NCI-H1417 treated with DMSO at 0.1 percent for 48 hours (cell line): Measurements from ENCODE around the gene PRSS38.

Experiments used
- DNase-seq: peaks from one replicate; lab custom pipeline; 2025; lab: John Stamatoyannopoulos, UW

Gene PRSS38

DNA sequence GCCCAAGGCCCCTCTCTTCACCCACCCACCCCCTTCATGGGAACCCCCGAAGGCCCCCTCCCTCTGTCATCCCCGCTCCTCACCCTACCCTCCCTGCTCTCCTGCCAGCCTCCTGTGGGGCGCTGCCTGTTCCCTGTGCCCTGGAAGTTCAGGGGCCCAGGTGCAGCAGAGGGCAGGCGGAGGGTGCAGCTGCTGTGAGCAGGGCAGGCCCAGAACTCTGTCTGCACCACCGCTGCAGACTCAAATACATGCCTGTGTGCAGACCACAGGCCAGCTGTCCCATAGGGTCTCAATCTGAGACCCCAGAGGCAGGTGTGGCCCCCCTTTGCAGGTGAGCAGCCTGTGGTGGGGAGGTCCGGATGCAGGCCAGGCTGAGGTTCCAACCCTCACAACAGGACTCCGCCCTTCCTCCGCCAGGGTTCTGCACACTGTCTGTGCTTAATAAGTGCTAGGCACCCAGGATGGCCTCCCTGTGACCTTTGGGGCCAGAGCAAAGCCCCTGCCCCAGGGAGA, 69.7 kb downstream of the PRSS38 start:
- DNase-seq = no peak

DNA sequence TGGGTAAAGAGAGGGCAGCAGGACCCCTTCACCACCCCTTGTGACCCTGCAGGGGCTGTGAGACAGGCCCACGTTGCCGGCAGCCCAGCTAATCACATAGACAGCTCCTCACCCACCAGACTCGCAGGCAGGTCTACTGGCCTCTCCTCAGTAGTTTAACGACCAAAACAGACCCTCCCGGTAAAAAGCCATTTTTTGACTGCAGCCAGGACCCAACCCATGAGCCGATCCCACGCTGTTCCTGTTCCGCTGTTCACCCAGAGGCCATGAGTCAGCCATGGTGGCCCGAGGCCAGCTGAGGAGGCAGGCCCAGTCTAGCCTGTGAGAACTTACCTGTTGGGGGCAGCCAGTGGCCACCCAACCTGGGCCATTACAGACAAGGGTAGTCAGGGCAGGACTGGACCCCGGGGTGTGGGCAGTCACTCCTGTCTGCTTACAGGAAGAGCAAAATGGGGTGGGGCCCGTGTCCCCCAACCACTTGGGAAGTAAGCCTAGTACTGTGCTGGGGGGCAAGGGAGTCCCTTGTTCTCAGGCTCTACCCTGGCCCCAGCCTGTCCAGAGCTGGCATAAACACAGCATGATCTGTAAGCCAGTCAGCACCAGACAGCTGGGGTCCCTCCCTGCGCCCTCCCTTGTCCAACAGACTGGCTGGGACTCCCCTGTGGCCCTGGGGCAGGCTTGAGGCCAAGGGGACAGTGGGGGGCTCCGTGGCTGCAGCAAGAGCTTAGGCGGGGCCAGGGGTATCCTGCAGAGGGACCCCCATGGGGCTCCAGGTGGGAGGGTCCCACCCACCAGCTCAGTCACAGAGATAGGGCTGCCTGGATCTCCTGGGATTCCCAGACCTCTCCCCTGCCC, 70.4 kb downstream of the PRSS38 start:
- no peak for DNase-seq

- DNase-seq = no peak
Observed at GRCh38 chr1:227886503-227886961, 71.1 kb downstream of the PRSS38 start.

GRCh38 chr1:227886993-227887696, 71.7 kb downstream of the PRSS38 start:
- DNase-seq = no peak

DNA sequence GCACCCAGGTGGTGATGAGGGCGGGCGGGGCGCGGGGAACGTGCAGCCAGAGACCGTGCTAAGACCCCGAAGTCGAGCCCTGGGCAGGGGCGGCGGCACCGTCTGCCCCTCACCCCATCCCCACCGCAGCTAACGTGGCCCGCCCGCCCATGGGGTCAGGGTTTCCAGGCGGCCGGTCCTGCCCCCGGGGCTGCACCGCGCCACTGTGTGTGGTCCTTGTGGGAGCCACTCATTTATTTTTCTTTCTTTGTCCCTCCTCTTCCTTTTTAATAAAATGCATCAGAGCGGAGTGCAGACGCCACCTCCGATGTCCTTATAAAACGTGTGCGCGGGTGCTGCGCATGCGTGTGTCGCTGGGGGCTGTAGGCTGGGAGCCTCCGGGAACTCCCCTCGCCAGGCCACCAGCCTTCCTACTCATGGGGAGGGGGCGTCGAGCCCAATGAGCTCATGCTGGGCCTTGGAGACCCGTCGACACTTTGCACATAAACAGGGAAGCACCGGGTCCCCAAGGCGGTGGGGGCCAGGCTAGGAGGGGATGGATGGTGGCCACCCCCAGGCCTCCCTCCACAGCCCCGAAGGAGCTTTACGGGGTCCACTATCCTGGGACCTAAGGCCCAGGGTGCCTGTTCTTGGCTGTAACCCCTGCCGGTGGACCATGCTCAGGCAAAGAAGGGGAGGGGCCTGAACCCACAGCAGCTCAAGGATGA, 72.4 kb downstream of the PRSS38 start:
- DNase-seq = no peak

DNA sequence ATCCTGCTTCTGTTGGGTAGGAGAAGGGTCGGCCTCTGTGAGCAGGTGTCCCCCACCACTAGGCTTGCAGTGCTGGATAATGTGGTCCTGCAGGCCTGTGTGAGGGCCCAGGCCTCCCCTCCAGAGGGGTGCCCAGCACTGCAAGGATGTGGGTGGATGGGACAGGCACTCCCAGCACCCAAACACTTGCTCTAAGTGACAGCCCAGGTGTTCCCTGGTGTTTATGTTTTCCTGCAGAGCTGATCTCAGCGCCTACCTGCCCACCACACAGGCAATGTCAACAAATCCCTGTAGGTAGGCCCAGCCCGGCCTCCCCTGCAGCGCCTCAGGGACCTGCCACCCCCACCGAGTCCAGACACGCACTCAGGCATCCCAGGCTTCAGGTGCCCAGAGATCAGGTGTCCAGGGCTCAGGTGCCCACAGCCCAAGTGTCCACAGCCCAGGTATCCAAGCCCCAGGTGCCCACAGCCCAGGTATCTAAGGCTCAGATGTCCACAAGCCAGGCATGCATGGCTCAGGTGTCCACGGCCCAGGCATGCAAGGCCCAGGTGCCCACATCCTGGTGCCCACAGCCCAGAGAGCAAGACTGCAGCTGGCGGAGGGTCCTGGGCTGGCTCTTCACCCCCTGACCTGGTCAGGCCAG, 73.0 kb downstream of the PRSS38 start:
- no peak for DNase-seq

- DNase-seq = no peak
Observed at GRCh38 chr1:227889047-227889862, 73.8 kb downstream of the PRSS38 start.

DNA sequence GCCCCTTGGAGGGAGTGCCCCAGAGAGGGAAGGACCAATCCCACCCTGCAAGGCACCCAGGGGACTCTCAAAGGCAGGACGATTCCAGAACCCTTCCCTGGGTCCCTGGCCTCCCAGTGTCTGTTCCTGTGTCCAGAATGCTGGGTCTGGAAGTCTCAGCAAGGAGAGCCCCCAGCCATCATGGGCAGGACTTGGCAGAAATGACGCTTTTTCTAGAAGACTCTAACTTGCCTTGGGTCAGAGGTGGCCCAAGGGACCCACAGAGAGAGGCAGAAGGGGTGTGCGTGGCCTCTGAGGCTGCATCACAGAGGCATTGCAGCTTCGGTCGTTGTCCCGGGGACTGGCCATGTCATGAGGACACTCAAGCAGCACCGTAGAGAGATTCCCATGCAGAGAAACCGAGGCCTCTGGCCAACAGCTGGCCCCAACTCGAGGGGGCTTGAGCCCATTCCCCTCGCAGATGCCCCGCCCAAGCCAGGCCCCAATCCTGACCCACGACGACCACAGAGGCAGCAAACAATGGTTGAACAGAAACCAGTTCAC, 74.5 kb downstream of the PRSS38 start:
- DNase-seq = no peak

- DNase-seq = no peak
Observed at GRCh38 chr1:227890451-227891222, 75.2 kb downstream of the PRSS38 start.

DNA sequence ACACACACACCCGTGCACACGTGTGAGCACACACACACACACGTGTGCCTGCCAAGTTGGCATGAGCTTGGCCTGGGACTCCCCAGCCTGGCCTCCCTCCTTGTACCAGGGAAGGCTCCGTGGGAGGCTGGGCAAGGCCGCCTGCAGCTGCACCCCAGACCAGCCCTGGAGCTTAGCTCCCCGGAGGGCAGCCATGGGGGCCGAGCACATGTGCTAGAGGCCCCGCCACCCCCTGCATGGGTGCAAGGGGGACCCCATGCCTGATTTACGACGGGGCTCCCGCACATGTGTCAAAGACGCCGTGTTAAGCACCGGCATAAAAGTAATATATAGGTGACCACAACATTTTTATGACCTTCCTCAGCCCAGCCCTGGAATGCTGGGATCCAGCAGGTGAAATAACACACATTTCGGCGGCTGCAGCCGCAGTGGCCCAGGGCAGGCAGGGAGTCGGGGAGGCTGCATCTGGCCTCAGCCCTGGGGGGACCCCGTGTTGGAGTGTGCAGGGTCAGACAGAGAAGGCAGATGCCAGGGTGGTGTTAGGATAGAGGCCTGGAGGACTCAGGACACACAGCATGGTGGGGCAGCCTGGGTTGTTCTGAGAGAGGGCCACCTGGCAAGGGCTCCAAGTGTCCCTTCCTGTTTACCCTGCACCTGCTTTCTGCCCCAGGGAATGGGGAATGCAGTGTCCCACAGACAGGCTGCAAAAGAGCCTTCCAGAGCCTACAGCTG, 75.9 kb downstream of the PRSS38 start:
- no peak for DNase-seq

DNA sequence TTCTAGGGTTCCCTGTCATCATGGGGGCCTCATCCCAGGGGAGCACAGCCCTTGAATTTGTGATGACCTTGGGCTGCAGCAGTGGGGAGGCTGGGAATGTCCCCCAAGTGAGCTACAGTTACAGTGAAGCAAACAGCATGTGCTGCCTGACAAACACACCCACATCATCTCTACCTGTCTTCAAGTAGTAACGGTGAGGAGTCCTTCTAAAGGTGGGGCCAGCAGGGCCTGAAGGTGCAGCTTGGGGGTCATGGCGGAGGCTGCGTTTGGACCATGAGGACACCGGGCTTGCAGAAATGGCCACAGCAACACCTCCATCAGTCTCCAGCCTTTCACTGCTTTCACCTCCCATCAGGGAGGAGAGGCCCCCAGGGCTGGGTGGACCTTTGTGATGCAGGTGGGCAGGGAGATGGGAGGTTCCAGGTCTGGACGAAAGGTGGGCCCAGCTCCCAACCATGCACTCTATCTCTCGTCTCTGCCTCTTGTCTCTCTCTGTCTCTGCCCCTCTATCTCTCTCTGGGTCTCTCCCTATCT, 76.5 kb downstream of the PRSS38 start:
- no peak for DNase-seq

DNA sequence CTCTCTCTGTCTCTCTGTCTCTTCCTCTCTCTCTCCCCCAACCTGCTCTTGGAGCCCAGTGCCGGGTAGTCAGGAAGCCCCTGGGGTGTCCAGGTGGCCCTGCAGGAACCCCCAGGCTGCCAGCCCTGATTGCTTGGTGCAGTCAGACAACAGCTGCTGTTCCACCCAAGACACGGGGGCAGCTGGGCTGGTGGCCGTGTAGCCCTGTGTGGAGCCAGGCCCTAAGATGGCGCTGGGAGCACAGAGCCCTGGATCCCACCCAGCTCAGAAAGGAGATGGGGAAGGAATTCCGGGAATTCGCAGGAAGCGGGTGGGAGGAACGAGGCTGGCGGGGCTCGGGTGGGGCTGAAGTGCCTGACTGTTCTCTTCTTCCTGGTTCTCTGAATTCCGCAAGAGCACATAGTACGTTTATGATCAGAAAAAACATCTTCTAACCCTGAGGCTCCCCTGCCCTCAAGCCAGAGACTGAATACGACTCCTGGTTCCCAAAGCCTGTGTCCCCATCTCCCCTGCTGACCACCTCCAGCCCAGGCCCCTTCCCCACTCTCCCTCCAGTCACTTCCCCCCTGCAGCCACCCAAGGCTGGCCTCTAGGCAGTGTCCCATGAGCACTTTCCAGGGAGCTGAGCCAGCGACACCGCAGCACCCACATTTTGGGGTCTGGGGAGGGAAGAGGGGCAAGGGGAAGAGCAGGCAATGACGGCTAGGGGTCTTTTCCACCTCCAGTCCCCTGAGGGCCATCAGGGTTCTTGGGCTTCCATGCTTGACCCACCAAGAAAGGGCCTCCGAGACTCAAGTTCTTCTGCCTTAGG, 77.2 kb downstream of the PRSS38 start:
- DNase-seq = no peak

GRCh38 chr1:227893300-227893948, 77.9 kb downstream of the PRSS38 start:
- DNase-seq = no peak

- no peak for DNase-seq
Observed at GRCh38 chr1:227893949-227894721, 78.7 kb downstream of the PRSS38 start.

GRCh38 chr1:227894831-227895451, 79.5 kb downstream of the PRSS38 start:
- DNase-seq = no peak
